ENCODE results near the gene KSR1.

KSR1 gene

GRCh38 chr17:27585792-27586191 is 129.5 kb downstream of the KSR1 start:
- Histone ChIP-seq H3K27ac (no peak overlapping the region), H3K9ac (ENCODE audit: insufficient read length) (no peak overlapping the region), H3K36me3 (ENCODE audit: insufficient read depth, low read length) (peaks cover 16% of the 10 kb centered on the region; the same call in 1 of the 2 replicates), H3K9me3 (ENCODE audit: low read depth, low read length) (no peaks in the 10 kb centered on the region), H3K4me3 (no peak overlapping the region)
- no peak for DNase-seq (ENCODE audit: low read depth, low spot score)
- TF ChIP-seq FOXP2 (optimal IDR thresholded peaks at IDR 0.05; ENCODE audit: control extremely low read depth, extremely low read length, insufficient read depth) (no peak), EZH2 (IDR thresholded peaks at IDR 0.05) (no peak)

GRCh38 chr17:27586203-27586721 is 130.0 kb downstream of the KSR1 start:
- Histone ChIP-seq H3K4me3 (no peak overlapping the region), H3K27ac (no peak overlapping the region), H3K36me3 (ENCODE audit: insufficient read depth, low read length) (peaks cover 16% of the 10 kb centered on the region; the same call in 1 of the 2 replicates), H3K9me3 (ENCODE audit: low read depth, low read length) (no peaks in the 10 kb centered on the region), H3K9ac (ENCODE audit: insufficient read length) (no peak overlapping the region)
- DNase-seq (ENCODE audit: low read depth, low spot score) = no peak
- TF ChIP-seq FOXP2 (optimal IDR thresholded peaks at IDR 0.05; ENCODE audit: control extremely low read depth, extremely low read length, insufficient read depth) = no peak
- TF ChIP-seq POLR2AphosphoS5 (IDR thresholded peaks at IDR 0.05; ENCODE audit: borderline replicate concordance, low read depth, low read length) = no peak
- no peak for TF ChIP-seq EZH2 (IDR thresholded peaks at IDR 0.05)

GRCh38 chr17:27588354-27588753 is 132.1 kb downstream of the KSR1 start:
- Histone ChIP-seq H3K9ac (ENCODE audit: insufficient read length) (no peak overlapping the region), H3K4me3 (no peak overlapping the region), H3K27ac (no peak overlapping the region), H3K9me3 (ENCODE audit: low read depth, low read length) (no peaks in the 10 kb centered on the region), H3K36me3 (ENCODE audit: insufficient read depth, low read length) (peaks cover 27% of the 10 kb centered on the region; the same call in 1 of the 2 replicates)
- no peak for DNase-seq (ENCODE audit: low read depth, low spot score)
- TF ChIP-seq FOXP2 (optimal IDR thresholded peaks at IDR 0.05; ENCODE audit: control extremely low read depth, extremely low read length, insufficient read depth) (no peak), EZH2 (IDR thresholded peaks at IDR 0.05) (no peak), POLR2AphosphoS5 (IDR thresholded peaks at IDR 0.05; ENCODE audit: borderline replicate concordance, low read depth, low read length) (no peak)

GRCh38 chr17:27590864-27591263 is 134.6 kb downstream of the KSR1 start:
- peaks cover 12% of the 10 kb centered on the region; the same call in 1 of the 2 replicates for H3K36me3 ChIP-seq (ENCODE audit: insufficient read depth, low read length)
- H3K4me3 ChIP-seq = no peak overlapping the region
- no peaks in the 10 kb centered on the region for H3K9me3 ChIP-seq (ENCODE audit: low read depth, low read length)
- H3K9ac ChIP-seq (ENCODE audit: insufficient read length) = no peak overlapping the region
- no peak for DNase-seq (ENCODE audit: low read depth, low spot score)
- TF ChIP-seq POLR2AphosphoS5 (IDR thresholded peaks at IDR 0.05; ENCODE audit: borderline replicate concordance, low read depth, low read length) (no peak), EZH2 (IDR thresholded peaks at IDR 0.05) (no peak), FOXP2 (optimal IDR thresholded peaks at IDR 0.05; ENCODE audit: control extremely low read depth, extremely low read length, insufficient read depth) (no peak)
- no peak overlapping the region for H3K27ac ChIP-seq

GRCh38 chr17:27591986-27592385 is 135.7 kb downstream of the KSR1 start:
- Histone ChIP-seq H3K9ac (ENCODE audit: insufficient read length) (no peak overlapping the region), H3K9me3 (ENCODE audit: low read depth, low read length) (no peaks in the 10 kb centered on the region), H3K4me3 (no peak overlapping the region), H3K27ac (no peak overlapping the region), H3K36me3 (ENCODE audit: insufficient read depth, low read length) (peaks cover 12% of the 10 kb centered on the region; the same call in 1 of the 2 replicates)
- TF ChIP-seq EZH2 (IDR thresholded peaks at IDR 0.05) (no peak), FOXP2 (optimal IDR thresholded peaks at IDR 0.05; ENCODE audit: control extremely low read depth, extremely low read length, insufficient read depth) (no peak)
- DNase-seq (ENCODE audit: low read depth, low spot score) = no peak

GRCh38 chr17:27593232-27593856 is 137.1 kb downstream of the KSR1 start:
- peaks cover 19% of the 10 kb centered on the region; the same call in 1 of the 2 replicates for H3K36me3 ChIP-seq (ENCODE audit: insufficient read depth, low read length)
- TF ChIP-seq FOXP2 (optimal IDR thresholded peaks at IDR 0.05; ENCODE audit: control extremely low read depth, extremely low read length, insufficient read depth) (no peak), POLR2AphosphoS5 (IDR thresholded peaks at IDR 0.05; ENCODE audit: borderline replicate concordance, low read depth, low read length) (no peak), EZH2 (IDR thresholded peaks at IDR 0.05) (no peak)
- H3K27ac ChIP-seq = no peak overlapping the region
- H3K9ac ChIP-seq (ENCODE audit: insufficient read length) = no peak overlapping the region
- DNase-seq (ENCODE audit: low read depth, low spot score) = no peak
- no peak overlapping the region for H3K4me3 ChIP-seq
- no peaks in the 10 kb centered on the region for H3K9me3 ChIP-seq (ENCODE audit: low read depth, low read length)

GRCh38 chr17:27593857-27594255 is 137.6 kb downstream of the KSR1 start:
- Histone ChIP-seq H3K36me3 (ENCODE audit: insufficient read depth, low read length) (peaks cover 19% of the 10 kb centered on the region; the same call in 1 of the 2 replicates), H3K9ac (ENCODE audit: insufficient read length) (no peak overlapping the region), H3K9me3 (ENCODE audit: low read depth, low read length) (no peaks in the 10 kb centered on the region), H3K27ac (no peak overlapping the region), H3K4me3 (no peak overlapping the region)
- TF ChIP-seq EZH2 (IDR thresholded peaks at IDR 0.05) (no peak), POLR2AphosphoS5 (IDR thresholded peaks at IDR 0.05; ENCODE audit: borderline replicate concordance, low read depth, low read length) (no peak), FOXP2 (optimal IDR thresholded peaks at IDR 0.05; ENCODE audit: control extremely low read depth, extremely low read length, insufficient read depth) (no peak)
- no peak for DNase-seq (ENCODE audit: low read depth, low spot score)

GRCh38 chr17:27595208-27595607 is 139.0 kb downstream of the KSR1 start:
- H3K9me3 ChIP-seq (ENCODE audit: low read depth, low read length) = no peaks in the 10 kb centered on the region
- DNase-seq (ENCODE audit: low read depth, low spot score) = no peak
- H3K36me3 ChIP-seq (ENCODE audit: insufficient read depth, low read length) = peaks cover 19% of the 10 kb centered on the region; the same call in 1 of the 2 replicates
- no peak for TF ChIP-seq FOXP2 (optimal IDR thresholded peaks at IDR 0.05; ENCODE audit: control extremely low read depth, extremely low read length, insufficient read depth)
- no peak for TF ChIP-seq POLR2AphosphoS5 (IDR thresholded peaks at IDR 0.05; ENCODE audit: borderline replicate concordance, low read depth, low read length)
- TF ChIP-seq EZH2 (IDR thresholded peaks at IDR 0.05) = no peak
- no peak overlapping the region for H3K4me3 ChIP-seq
- no peak overlapping the region for H3K9ac ChIP-seq (ENCODE audit: insufficient read length)
- no peak overlapping the region for H3K27ac ChIP-seq
